ENCODE results near the gene ST6GALNAC6.

Gene ST6GALNAC6

DNA sequence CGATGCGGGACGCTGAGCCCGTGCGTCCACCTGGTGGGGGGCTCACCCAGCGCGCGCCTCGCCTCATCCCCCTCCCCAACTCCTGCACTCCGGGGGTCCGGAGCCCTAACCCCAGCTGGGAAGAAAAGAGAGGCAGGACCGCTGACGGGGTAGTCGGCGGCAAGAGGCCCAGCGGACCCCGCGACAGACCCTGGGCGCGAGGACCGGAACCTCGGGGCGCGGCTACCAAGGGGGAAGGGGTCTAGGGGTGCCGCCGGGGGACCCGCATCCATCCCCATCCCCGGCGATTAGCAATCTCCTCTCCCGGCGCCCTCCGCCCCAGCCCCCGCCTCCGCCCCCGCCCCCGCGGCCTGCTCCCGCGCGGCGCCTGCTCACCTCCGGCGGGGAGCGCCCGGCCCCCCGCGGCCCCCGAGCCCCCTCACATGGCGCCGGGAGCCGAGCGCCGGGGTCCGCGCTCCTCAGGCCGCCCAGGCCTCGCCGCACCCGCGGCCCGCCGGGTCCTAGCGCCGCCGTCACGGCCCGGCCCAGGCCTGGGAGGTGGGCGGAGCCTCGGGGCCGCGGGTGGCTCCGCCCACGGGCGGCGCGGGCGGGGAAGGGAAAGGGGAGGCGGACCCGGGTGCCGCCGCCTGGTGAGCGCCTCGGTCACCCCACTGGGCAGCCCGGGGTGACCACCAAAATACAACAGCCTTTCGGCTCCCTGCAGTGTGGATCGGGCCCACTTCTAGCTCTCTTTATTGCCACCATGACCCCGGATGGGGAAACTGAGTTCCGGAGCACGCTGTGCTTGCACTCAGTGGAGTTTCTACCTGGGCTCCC lies at the start of gene ST6GALNAC6:
TSS of gene ST6GALNAC6 (minus strand) at position 476 of the 816 bp plus-strand sequence. CDS start 1,622 bp downstream, outside the sequence.
- DNase-seq (ENCODE audit: low read depth), result peak; percentile 75

- no peak for DNase-seq (ENCODE audit: low read depth)
These were observed 48.7 kb upstream of the ST6GALNAC6 start for GRCh38 chr9:127947841-127948710.

- no peak for DNase-seq (ENCODE audit: low read depth)
These were observed 47.3 kb upstream of the ST6GALNAC6 start for GRCh38 chr9:127946728-127947127.

GRCh38 chr9:127945942-127946341 lies 46.5 kb upstream of the ST6GALNAC6 start:
- no peak for DNase-seq (ENCODE audit: low read depth)

DNA sequence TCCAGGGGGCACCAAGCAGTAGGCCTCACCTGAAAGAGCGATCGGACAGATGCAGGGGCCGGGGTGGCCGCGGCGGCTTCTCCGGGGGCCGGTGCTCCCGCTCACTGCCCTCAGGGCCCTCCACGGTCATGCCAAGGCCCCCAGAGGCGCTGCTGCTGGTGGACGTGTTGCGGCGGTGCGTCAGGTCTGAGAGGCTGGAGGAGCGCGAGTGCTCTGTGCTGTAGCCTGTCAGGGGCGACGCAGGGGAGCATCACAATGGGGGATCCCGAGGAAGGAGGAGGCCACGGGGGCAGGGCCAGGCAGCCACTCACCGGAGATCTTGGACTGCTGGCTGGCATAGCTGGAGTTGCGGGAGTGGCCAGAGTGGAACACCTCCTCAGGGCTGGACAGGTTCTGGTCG lies 45.9 kb upstream of the ST6GALNAC6 start:
- no peak for DNase-seq (ENCODE audit: low read depth)

DNA sequence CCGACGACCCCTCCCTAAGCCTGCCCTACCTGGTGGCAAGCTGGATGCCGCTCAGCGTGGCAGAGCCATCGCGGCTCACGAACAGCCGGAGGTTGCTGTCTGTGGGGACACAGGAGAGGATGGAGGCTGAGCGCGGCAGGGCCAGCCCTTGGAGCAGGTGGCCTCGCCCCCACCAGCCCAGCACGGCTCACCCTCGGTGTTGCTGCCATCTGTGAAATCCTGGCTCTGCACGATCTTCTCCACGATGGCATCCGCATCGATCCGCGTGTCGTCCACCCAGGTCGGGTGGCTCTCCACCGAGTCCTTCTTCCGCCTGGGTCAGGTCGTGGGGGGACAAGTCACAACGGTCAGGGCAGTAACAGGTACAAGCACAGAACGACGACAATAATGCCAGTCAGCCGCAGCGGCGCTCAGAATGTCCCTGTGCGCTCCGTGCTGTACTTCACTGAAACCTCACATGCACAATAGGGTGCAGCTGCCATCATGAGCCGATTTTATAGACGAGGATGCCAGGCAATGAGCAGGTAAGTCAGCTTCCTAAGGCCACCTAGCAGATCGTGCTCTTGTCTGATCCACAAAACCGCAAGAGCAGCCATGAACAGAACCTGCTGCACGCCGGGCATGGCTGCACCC lies 45.3 kb upstream of the ST6GALNAC6 start:
- no peak for DNase-seq (ENCODE audit: low read depth)

GRCh38 chr9:127943731-127944144 lies 44.3 kb upstream of the ST6GALNAC6 start:
- peak; percentile 65 for DNase-seq (ENCODE audit: low read depth)

DNA sequence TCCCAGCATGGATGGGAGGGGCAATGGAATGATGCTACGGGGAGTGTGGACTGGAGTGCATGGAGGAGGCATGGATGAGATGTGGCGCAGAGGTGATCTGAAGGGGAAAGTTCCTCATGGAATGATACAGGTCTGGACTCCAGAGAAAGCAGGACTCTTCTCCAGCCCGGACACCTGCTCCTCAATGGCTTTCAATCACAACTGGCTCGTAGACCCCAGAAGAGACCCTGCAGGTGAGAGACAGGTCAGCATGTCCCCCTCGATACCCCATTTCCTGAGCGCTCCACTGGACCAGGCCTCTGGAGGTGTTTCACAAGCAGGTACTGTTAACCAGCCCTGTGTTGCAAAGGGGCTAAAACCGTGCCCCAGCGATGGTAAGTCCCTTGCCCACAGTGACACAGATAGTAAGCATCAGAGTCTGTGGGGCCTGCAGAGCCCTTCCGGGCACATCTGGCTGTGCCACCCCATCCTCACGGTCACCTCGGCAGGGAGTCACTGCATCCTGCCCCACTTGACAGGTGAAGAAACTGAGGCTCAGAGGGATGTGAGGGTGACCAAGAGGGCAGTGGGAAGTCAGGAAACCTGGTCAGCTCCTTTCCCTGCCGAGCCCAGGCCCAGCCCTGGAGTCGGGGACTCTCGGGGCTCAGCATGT lies 43.7 kb upstream of the ST6GALNAC6 start:
- no peak for DNase-seq (ENCODE audit: low read depth)

DNA sequence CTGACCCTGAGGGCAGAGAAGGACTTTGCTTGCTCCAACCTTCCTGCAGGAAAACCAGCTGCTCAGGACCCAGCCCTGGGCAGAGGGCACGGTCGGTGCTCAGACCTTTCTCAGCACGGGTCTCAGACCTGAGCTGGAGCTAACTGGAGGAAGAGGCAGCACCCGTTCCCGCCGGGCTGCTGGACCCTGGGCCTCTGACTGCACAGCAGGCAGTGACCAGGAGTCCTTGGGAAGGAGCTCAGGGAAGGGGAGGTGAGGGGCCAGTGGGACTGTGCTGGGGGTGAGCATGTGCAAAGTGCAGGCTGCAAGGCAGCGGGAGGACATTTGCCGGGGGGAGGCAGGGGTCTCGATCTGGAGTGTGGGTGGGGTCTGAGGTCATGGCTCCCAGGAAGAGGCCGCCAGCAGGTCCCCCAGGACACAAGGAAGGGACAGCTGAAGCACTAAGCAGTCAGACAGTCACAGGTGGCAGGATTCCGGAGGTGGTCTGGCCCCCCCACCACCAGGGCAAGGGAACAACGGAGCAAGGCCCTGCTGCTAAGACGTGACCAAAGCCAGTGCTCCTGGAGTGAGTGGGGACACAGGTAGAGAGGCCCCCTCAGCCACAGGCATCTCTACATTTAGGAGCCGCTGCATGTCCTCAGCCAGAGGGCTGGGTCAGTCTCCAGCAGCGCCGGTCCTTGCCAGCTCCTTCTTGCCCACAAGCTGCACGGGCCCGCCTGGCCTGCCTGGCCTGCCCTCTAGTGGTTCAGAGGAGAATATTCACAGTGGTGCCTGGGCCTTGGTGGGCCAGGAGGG lies 43.0 kb upstream of the ST6GALNAC6 start:
- peak; percentile 61 for DNase-seq (ENCODE audit: low read depth)

DNA sequence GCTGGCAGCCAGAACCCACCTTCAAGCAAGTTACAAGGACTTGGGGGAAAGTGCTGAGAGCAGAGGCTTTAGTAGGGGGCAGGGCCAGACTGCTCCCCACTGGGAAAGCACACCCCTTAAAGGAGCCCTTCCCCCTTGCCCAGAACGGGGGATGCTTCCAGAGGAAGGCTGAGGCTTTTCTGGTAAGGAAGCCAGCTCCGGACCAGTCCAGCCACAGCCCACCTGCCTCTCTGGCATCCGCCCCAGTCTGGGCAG lies 42.5 kb upstream of the ST6GALNAC6 start:
- no peak for DNase-seq (ENCODE audit: low read depth)

DNA sequence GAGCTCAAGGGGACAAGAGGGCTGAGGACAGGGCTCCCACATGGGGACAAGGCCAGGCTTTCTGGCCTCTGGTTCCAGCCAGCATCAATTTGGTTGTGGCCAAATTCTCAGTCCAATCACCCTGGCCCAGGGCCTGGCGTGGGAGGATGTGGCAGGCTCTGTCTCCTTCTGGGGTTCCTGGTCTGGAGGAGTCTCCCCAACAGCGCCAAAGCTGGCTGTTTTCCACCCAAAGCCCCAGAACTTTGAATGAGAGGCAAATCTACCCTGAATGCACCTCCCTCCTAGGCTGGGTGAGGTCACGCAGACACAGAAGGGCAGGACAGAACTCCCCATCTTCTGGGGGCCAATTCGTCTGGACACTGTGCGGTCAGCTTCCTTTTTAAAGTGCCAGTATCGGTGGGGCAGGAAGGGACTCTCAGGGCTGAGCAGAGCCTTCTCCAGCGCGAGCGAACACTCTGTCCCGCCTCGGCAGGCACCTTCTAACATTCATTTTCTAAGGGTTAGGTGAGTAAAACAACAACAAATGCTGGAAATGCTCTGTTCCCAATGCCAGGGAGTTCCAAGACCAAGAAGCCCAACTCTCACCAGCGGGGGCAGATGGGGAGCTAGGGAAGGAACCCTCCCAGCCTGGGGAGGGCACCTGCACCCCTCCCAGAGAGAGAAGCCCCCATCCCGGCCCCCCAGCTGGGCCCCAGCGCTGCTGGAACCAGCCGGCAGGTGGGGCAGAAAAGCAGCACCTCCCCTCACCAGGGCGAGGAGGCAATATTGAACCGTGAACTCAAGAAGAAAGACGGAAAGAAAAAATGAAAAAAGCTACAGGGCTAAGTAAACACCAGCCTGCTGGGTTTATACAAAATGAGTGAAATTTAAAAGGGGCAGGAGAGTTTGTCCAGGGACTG lies 41.9 kb upstream of the ST6GALNAC6 start:
- DNase-seq (ENCODE audit: low read depth), result no peak

GRCh38 chr9:127940593-127940992 lies 41.2 kb upstream of the ST6GALNAC6 start:
- no peak for DNase-seq (ENCODE audit: low read depth)

GRCh38 chr9:127938298-127938690 lies 38.9 kb upstream of the ST6GALNAC6 start:
- no peak for DNase-seq (ENCODE audit: low read depth)

- DNase-seq (ENCODE audit: low read depth), result peak; percentile 91
These were observed 38.2 kb upstream of the ST6GALNAC6 start, which contains the start of gene DPM2 for GRCh38 chr9:127937388-127938297. Gene DPM2, minus strand, starts transcription at chr9:127937854. Its CDS starts 34 bp downstream, at chr9:127937820.

GRCh38 chr9:127937056-127937387 lies 37.6 kb upstream of the ST6GALNAC6 start:
- no peak for DNase-seq (ENCODE audit: low read depth)

DNA sequence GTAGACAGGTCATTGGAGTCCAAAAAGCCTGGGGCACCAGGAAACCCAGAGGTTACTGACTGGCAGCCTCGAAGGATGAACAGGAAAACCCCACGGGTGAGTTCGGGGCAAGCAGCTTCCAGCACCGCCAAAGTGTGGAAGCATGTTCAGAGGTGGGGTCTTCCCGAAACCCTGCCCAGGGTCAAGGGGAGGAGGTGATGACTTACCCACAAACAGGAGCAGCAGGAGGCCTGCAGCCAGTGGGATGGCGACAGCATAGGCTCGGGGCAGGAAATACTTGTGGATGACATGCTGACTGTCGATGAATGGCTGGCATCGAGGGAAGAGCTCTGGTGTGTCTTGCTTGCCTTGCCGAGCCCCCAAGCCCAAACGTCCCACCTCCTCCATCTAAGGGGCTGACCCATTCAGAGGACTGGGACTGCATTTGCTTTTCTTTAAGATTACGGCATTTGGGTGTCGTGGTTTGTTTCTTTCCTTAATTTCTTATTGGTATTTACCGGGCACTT lies 37.0 kb upstream of the ST6GALNAC6 start:
- DNase-seq (ENCODE audit: low read depth), result no peak

DNA sequence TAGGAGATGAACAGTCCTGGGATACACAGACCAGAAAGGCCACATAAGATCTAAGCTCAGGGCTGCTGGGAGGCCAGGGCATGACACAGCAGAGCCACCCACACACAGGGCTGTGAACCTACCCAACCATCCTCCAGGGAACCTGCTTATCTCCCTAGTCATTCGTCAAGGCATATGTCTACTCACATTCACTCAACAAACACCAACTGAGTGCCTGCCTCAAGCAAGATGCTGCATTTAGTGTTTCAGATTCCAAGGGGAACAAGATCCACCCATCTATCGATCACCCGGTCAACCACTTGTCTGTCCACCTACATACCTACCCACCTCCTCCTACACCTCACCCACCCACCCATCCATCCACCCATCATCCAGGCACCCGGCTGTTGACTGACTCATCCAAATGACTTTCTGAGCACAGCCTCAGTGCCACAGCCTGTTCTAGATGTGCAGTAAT lies 36.4 kb upstream of the ST6GALNAC6 start:
- DNase-seq (ENCODE audit: low read depth), result peak; percentile 46

GRCh38 chr9:127934986-127935385 lies 35.6 kb upstream of the ST6GALNAC6 start:
- no peak for DNase-seq (ENCODE audit: low read depth)

DNA sequence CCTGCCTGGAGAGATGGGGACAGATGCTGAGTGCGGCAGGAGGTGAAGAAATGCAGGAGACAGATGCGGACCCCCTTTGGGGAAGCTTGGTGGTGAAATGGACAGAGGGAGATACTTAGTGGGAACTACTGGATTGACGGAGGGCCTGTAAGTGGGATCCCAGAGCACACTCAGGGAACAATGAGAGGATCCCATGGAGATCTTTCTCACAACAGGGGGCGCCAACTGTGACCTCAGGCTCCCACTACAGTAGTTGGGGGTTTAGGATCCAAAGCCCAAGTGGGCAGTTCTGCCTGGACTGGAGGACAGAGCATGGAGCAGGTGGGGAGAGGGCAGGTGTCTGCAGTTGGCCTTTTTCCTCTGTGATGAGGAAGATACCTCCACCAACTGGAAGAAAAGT lies 34.8 kb upstream of the ST6GALNAC6 start:
- DNase-seq (ENCODE audit: low read depth), result no peak
